Spleen (tissue), 7 donors: ENCODE data around the gene CDKN3.

ENCODE experiments used
- CTCF ChIP-seq, 11 experiments: fragments of 200-600 bp in 7 of 11; fragments of 450-650 bp in 4 of 11; sonication (generic) in 4 of 11; IDR thresholded peaks in 8 of 11; conservative IDR thresholded peaks in 3 of 11; 1 replicate in 7 of 11; 2 replicates in 4 of 11; pipeline versions ENCODE4 v1.4.0 to v1.8.0; 2016 to 2021; ENCODE audit warnings: antibody characterized with exemption in 11 of 11, inconsistent platforms in 4 of 11, mild to moderate bottlenecking in 1 of 11
- POLR2A ChIP-seq, 3 donors: fragments of 450-650 bp; IDR thresholded peaks; one replicate each; pipeline ENCODE4 v1.5.1; 2017; ENCODE audit warnings: antibody characterized with exemption in 3 of 3, mild to moderate bottlenecking in 1 of 3
- POLR2AphosphoS5 ChIP-seq, 3 donors: sonication (generic); formaldehyde crosslinking; IDR thresholded peaks; one replicate each; pipeline ENCODE4 v1.5.1; 2017; ENCODE audit warnings: antibody characterized with exemption in 3 of 3
- donor health status: DM: no; HTN: no; CAD: no; lungs with moderate emphysema.
- donor health status: DM: no; HTN: no; CAD: no.
- donor health status: DM: no; HTN: no; CAD: no.

GRCh38 chr14:54455363-54455762 lies 58.6 kb downstream of the CDKN3 start:
- TF ChIP-seq CTCF (IDR thresholded peaks at IDR 0.05 in 8 of 11, conservative IDR thresholded peaks at IDR 0.05 in 3 of 11), result no peak
- no peak for TF ChIP-seq POLR2A (IDR thresholded peaks at IDR 0.05)
- TF ChIP-seq POLR2AphosphoS5 (IDR thresholded peaks at IDR 0.05), result no peak
